Sigmoid colon (tissue), 7 donors: ENCODE data around the gene ATP13A2. TPM values are rescaled to one million over a fixed set of nuclear protein-coding genes. Genes with fewer than 3 reads are reported as not detected.
"Not testable (repeated sequence)": the region's sequence is repeated elsewhere in the genome, so short reads cannot be mapped to it uniquely, and the experiment has no call there.

ENCODE experiments used
- DNase-seq: peaks from one replicate; pipeline ENCODE4 v3.0.0-alpha.2; 2019
- H3K27ac ChIP-seq, 4 donors: fragments of 200-600 bp; sonication (generic); one replicate each; pipeline ENCODE4 v1.5.1; 2016 to 2019; ENCODE audit warnings: mild to moderate bottlenecking in 1 of 4
- H3K27me3 ChIP-seq, 3 donors: fragments of 200-600 bp; sonication (generic); one replicate each; pipeline ENCODE4 v1.5.1; 2019; ENCODE audit warnings: mild to moderate bottlenecking in 1 of 3
- H3K36me3 ChIP-seq, 4 donors: fragments of 200-600 bp; sonication (generic); one replicate each; pipeline ENCODE4 v1.5.1; 2016 to 2019
- H3K4me1 ChIP-seq, 4 donors: fragments of 200-600 bp; sonication (generic); one replicate each; pipeline ENCODE4 v1.5.1; 2017 to 2019
- H3K4me3 ChIP-seq, 4 donors: fragments of 200-600 bp; sonication (generic); one replicate each; pipeline ENCODE4 v1.5.1; 2017 to 2019; ENCODE audit warnings: mild to moderate bottlenecking in 2 of 4, moderate library complexity in 1 of 4
- H3K9me3 ChIP-seq, 4 donors: fragments of 200-600 bp in 3 of 4; sonication (generic) in 3 of 4; one replicate each; pipeline versions ENCODE4 v1.5.1 to v1.6.1; 2013 to 2019
- EP300 ChIP-seq, 4 donors: sonication (generic); formaldehyde crosslinking; IDR thresholded peaks; one replicate each; pipeline ENCODE4 v1.6.1; 2017; ENCODE audit warnings: antibody characterized with exemption in 4 of 4
- POLR2A ChIP-seq, 2 donors: fragments of 450-650 bp; IDR thresholded peaks; one replicate each; pipeline ENCODE4 v1.6.1; 2016; ENCODE audit warnings: antibody characterized with exemption in 2 of 2, mild to moderate bottlenecking in 2 of 2, moderate library complexity in 2 of 2
- POLR2AphosphoS5 ChIP-seq, 4 donors: sonication (generic); formaldehyde crosslinking; IDR thresholded peaks; one replicate each; pipeline ENCODE4 v1.6.1; 2017; ENCODE audit warnings: antibody characterized with exemption in 4 of 4
- WGBS, 2 donors: extraction: QIAGEN DNeasy Blood & Tissue Kit; methylation state at CpG; one replicate each; pipeline ENCODE4 v1.1.7; 2013; 5-methylcytosine and 5-hydroxymethylcytosine counted together
- intact Hi-C: fragments of 100-400 bp; cut with DNase I; formaldehyde crosslinking; loops from one replicate; pipeline ENCODE4 v1.15.1; 2023
- polyA plus RNA-seq, 3 donors: library from polyadenylated mRNA; stranded (reverse); fragments of 200-250 nt; gene quantifications; one replicate each; pipeline ENCODE4 v1.2.3, GENCODE V29; 2013
- total RNA-seq, 4 donors: library from RNA; depleted of rRNA; stranded (reverse); fragments of >200 nt; gene quantifications; one replicate each; pipeline ENCODE4 v1.1.0, GENCODE V29; 2016
- TF ChIP-seq, protein P1 (sequence below), 4 experiments: fragments of 450-650 bp in 3 of 4; fragments of 200-600 bp in 1 of 4; IDR thresholded peaks; one replicate each; pipeline ENCODE4 v1.5.1; 2016 to 2019; ENCODE audit warnings: antibody characterized with exemption in 4 of 4, mild to moderate bottlenecking in 3 of 4, moderate library complexity in 2 of 4
- donor health status: healthy with polysubstance abuse.
- donor health status: Bipolar disorder and iron deficiency.
- donor health status: healthy.

ATP13A2 gene
- total and polyA plus RNA-seq, 7 donors, result 6.6 to 47.2 (median 15.6) TPM

DNA sequence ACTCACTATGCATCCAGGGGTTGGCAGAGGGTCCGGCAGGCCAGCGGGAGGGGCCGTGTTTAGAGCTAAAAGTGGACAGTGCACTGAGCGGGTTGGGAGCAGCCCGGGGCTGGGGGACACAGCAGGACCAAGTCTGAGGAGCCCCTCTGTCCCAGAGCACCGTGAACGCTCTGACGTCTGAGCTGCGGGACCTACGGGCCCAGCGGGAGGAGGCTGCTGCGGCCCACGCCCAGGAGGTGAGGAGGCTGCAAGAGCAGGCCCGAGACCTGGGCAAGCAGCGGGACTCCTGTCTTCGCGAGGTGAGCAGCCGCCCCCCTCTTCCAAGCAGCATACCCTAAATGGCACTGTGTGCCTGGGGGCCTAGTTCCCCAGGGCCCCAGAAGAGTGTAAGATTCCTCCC, 57.1 kb downstream of the ATP13A2 start:
- Histone ChIP-seq H3K4me1 (peaks cover 0 to 4% (median 2%) of the 10 kb centered on the region in 4 donors), H3K9me3 (no peaks in the 10 kb centered on the region), H3K27me3 (no peaks in the 10 kb centered on the region), H3K4me3 (no peak overlapping the region), H3K36me3 (peaks cover 0 to 28% (median 13%) of the 10 kb centered on the region in 4 donors), H3K27ac (no peak overlapping the region)
- TF ChIP-seq EP300 (IDR thresholded peaks at IDR 0.05) (no peak), POLR2AphosphoS5 (IDR thresholded peaks at IDR 0.05) (no peak), POLR2A (IDR thresholded peaks at IDR 0.05) (no peak)
- TF ChIP-seq, protein P1, sequence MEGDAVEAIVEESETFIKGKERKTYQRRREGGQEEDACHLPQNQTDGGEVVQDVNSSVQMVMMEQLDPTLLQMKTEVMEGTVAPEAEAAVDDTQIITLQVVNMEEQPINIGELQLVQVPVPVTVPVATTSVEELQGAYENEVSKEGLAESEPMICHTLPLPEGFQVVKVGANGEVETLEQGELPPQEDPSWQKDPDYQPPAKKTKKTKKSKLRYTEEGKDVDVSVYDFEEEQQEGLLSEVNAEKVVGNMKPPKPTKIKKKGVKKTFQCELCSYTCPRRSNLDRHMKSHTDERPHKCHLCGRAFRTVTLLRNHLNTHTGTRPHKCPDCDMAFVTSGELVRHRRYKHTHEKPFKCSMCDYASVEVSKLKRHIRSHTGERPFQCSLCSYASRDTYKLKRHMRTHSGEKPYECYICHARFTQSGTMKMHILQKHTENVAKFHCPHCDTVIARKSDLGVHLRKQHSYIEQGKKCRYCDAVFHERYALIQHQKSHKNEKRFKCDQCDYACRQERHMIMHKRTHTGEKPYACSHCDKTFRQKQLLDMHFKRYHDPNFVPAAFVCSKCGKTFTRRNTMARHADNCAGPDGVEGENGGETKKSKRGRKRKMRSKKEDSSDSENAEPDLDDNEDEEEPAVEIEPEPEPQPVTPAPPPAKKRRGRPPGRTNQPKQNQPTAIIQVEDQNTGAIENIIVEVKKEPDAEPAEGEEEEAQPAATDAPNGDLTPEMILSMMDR (IDR thresholded peaks at IDR 0.05), result no peak
- 92 to 95% methylated on average over 18 of the region's 18 CpGs for WGBS, 2 donors
- intact Hi-C loops, result no loop called here
- no peak for DNase-seq

- H3K4me1 ChIP-seq, DNase-seq, H3K4me3 ChIP-seq, H3K27ac ChIP-seq, intact Hi-C loops, H3K9me3 ChIP-seq, H3K27me3 ChIP-seq: not testable (repeated sequence)
- H3K36me3 ChIP-seq, result peaks cover 0 to 34% (median 19%) of the 10 kb centered on the region in 4 donors
- WGBS, 2 donors, result 88 to 92% methylated on average over 4 of the region's 4 CpGs
Measured at GRCh38 chr1:16952376-16952775, 59.4 kb downstream of the ATP13A2 start.

DNA sequence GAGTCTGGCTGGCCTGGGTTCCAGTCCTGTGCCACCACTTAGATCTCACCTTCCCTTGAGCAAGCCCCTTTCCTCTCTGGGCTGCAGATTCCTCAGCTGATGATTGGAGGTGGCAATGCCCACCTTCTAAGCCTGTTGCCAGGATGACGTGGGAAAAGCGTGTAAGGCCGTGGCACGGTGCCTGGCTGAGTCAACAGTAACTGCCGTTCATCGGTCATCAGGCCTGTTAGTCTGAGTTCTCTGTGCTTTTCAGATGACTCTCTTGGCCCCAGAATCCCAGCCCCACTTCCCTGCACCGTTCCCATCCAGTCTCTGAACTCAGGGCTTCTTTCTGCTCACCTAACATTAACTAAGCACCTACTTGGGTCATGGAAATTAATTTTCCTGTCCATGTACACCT, 62.7 kb downstream of the ATP13A2 start:
- DNase-seq, H3K4me3 ChIP-seq, H3K27ac ChIP-seq, H3K27me3 ChIP-seq, H3K9me3 ChIP-seq, intact Hi-C loops, H3K4me1 ChIP-seq: not testable (repeated sequence)
- H3K36me3 ChIP-seq, result peaks cover 0 to 42% (median 16%) of the 10 kb centered on the region in 4 donors
- 19 to 69% methylated on average over 7 of the region's 7 CpGs for WGBS, 2 donors

DNA sequence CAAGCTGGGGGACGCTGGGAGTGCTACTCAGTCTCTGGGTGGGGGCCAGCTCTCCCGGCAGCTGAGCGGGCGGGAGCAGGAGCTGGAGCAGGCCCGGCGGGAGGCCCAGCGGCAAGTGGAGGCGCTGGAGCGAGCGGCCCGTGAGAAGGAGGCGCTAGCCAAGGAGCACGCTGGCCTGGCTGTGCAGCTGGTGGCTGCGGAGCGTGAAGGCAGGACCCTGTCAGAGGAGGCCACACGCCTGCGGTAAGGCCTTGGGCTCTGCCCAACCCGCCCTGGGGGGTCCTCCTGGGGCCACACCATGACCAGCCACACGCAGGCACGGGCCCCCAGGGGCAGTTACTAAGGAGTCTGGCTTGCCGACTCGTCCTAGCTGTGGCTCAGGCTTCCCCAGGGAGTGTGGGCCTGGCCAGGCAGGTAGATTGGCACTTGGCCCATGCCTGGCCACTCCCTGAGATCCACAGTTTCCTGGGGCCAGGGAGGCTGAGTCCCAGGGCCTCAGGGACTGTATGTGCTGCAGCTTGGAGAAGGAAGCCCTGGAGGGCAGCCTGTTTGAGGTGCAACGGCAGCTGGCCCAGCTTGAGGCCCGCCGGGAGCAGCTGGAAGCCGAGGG, 63.3 kb downstream of the ATP13A2 start:
- WGBS, 2 donors, result 27 to 76% methylated on average over 26 of the region's 26 CpGs
- H3K27ac ChIP-seq, intact Hi-C loops: not testable (repeated sequence)

GRCh38 chr1:16946646-16947045, 65.1 kb downstream of the ATP13A2 start:
- intact Hi-C loops, result no loop called here
- Histone ChIP-seq H3K27me3 (no peaks in the 10 kb centered on the region), H3K4me3 (no peak overlapping the region), H3K4me1 (no peaks in the 10 kb centered on the region), H3K9me3 (no peaks in the 10 kb centered on the region), H3K36me3 (peaks cover 0 to 62% (median 21%) of the 10 kb centered on the region in 4 donors), H3K27ac (no peak overlapping the region)
- DNase-seq, result no peak
- TF ChIP-seq EP300 (IDR thresholded peaks at IDR 0.05), result no peak
- no peak for TF ChIP-seq POLR2AphosphoS5 (IDR thresholded peaks at IDR 0.05)
- TF ChIP-seq, protein P1 (IDR thresholded peaks at IDR 0.05), result no peak
- no peak for TF ChIP-seq POLR2A (IDR thresholded peaks at IDR 0.05)
- 95 to 96% methylated on average over 19 of the region's 19 CpGs for WGBS, 2 donors

More for the DNA sequence above, 63.3 kb downstream of the ATP13A2 start:
- H3K4me3 ChIP-seq, H3K9me3 ChIP-seq, H3K27me3 ChIP-seq, H3K4me1 ChIP-seq, DNase-seq: not testable (repeated sequence)
- peaks cover 0 to 48% (median 19%) of the 10 kb centered on the region in 4 donors for H3K36me3 ChIP-seq

DNA sequence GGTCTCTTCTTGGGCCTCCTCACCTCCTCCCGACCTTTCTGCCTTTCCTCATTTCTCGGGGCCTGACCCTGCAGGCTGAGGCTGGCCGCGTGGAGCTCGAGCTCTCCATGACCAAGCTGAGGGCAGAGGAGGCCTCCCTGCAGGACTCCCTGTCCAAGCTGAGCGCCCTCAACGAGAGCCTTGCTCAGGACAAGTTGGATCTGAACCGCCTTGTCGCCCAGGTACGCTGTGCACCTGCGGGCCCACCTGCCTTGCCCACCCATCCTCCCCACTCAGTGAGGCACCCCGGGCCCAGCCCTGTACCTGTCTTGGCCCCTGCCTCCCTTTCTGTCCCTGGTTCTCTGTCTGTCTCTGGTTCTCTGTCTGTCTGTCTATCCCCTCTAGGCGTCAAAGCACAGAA, 65.5 kb downstream of the ATP13A2 start:
- peaks cover 0 to 65% (median 21%) of the 10 kb centered on the region in 4 donors for H3K36me3 ChIP-seq
- H3K9me3 ChIP-seq, intact Hi-C loops, H3K4me1 ChIP-seq, H3K27ac ChIP-seq, H3K4me3 ChIP-seq, H3K27me3 ChIP-seq, DNase-seq: not testable (repeated sequence)
- 92 to 93% methylated on average over 10 to 13 of the region's 13 CpGs for WGBS, 2 donors

DNA sequence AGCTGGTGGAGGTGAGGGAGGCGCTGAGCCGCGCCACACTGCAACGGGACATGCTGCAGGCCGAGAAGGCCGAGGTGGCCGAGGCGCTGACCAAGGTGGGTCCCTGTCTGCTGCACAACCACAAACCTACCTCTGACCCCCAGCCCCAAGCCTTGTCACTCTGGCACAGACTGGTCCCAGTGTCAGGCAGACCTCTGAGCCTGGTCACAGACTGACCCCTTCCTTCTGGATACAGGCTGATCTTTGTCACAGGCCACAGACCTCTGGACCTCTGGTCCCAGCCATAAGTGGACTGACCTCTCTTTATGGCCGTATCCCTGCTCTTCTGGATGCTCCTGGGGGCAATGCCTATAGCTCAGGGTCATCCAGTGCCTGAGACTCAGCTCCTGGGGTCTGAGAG, 66.2 kb downstream of the ATP13A2 start:
- H3K4me3 ChIP-seq, H3K27me3 ChIP-seq, DNase-seq, H3K27ac ChIP-seq, intact Hi-C loops, H3K9me3 ChIP-seq, H3K4me1 ChIP-seq: not testable (repeated sequence)
- peaks cover 0 to 71% (median 21%) of the 10 kb centered on the region in 4 donors for H3K36me3 ChIP-seq
- 92 to 94% methylated on average over 9 of the region's 9 CpGs for WGBS, 2 donors
